K562 (cell line): ENCODE data around the gene SLC2A4. TPM values are rescaled to one million over a fixed set of nuclear protein-coding genes. Genes with fewer than 3 reads are reported as not detected.

Source experiments
- CREBBP ChIP-seq: IDR thresholded peaks from one replicate; pipeline ENCODE4 v1.6.1; 2012; ENCODE audit warnings: low read depth, mild to moderate bottlenecking, control low read depth, inconsistent platforms, low read length
- ESRRA ChIP-seq: fragments of 450-650 bp; IDR thresholded peaks from 2 replicates; pipeline ENCODE4 v1.6.1; 2014; ENCODE audit warnings: low read depth, mild to moderate bottlenecking, moderate library complexity, borderline replicate concordance
- KDM5B ChIP-seq: fragments of 200-600 bp; sonication (generic); IDR thresholded peaks from 2 replicates; pipeline ENCODE4 v1.6.1; 2012; ENCODE audit warnings: low read depth, mild to moderate bottlenecking, moderate library complexity, low read length, control low read depth, inconsistent platforms; ENCODE audit not compliant: insufficient replicate concordance
- KLF1 ChIP-seq: fragments of 450-650 bp; IDR thresholded peaks from 2 replicates; pipeline ENCODE4 v1.6.1; 2016; ENCODE audit warnings: missing genetic modification characterization, missing compliant biosample characterization
- MITF ChIP-seq: IDR thresholded peaks from 2 replicates; pipeline ENCODE4 v1.6.1; 2014; ENCODE audit warnings: antibody characterized with exemption
- NFXL1 ChIP-seq: fragments of 450-650 bp; formaldehyde crosslinking; IDR thresholded peaks from 2 replicates; pipeline ENCODE4 v1.4.0; 2021; ENCODE audit warnings: mild to moderate bottlenecking
- NKRF ChIP-seq: fragments of 450-650 bp; IDR thresholded peaks from 2 replicates; pipeline ENCODE4 v1.6.1; 2016; ENCODE audit warnings: borderline replicate concordance
- NR2C1 ChIP-seq, 2 experiments: fragments of 450-650 bp; IDR thresholded peaks; 2 replicates each; pipeline ENCODE4 v1.6.1; 2017; ENCODE audit warnings: mild to moderate bottlenecking in 2 of 2, antibody characterized with exemption in 1 of 2, inconsistent platforms in 1 of 2, missing compliant biosample characterization in 1 of 2, missing genetic modification characterization in 1 of 2
- RAD21 ChIP-seq, 2 experiments: fragments of 250-450 bp in 1 of 2; fragments of 450-650 bp in 1 of 2; sonication (Bioruptor Pico) in 1 of 2; formaldehyde crosslinking in 1 of 2; IDR thresholded peaks in 1 of 2; conservative IDR thresholded peaks in 1 of 2; 2 replicates each; pipeline versions ENCODE4 v1.4.0 to v1.8.0; 2020 to 2022; ENCODE audit warnings: mild to moderate bottlenecking in 2 of 2, moderate library complexity in 1 of 2
- RBFOX2 ChIP-seq: fragments of 200-400 bp; formaldehyde crosslinking; IDR thresholded peaks from 2 replicates; pipeline ENCODE4 v1.6.1; 2017; ENCODE audit warnings: low read depth, mild to moderate bottlenecking, low read length, moderate library complexity
- RFX5 ChIP-seq: IDR thresholded peaks from 2 replicates; pipeline ENCODE4 v1.6.1; 2011; ENCODE audit warnings: low read depth, mild to moderate bottlenecking, improper control_type of control experiment, low read length
- SIN3A ChIP-seq, 2 experiments: fragments of 150-350 bp in 1 of 2; IDR thresholded peaks; 2 replicates each; pipeline ENCODE4 v1.6.1; 2011 to 2016; ENCODE audit warnings: borderline replicate concordance in 2 of 2, low read depth in 2 of 2, low read length in 2 of 2, mild to moderate bottlenecking in 2 of 2, moderate library complexity in 2 of 2; ENCODE audit not compliant: control insufficient read depth in 1 of 2
- TFAP4 ChIP-seq: sonication (generic); formaldehyde crosslinking; IDR thresholded peaks from 2 replicates; pipeline ENCODE4 v1.8.0; 2022; ENCODE audit warnings: missing genetic modification reagents, mild to moderate bottlenecking, moderate library complexity, borderline replicate concordance
- TRIM24 ChIP-seq, 2 experiments: fragments of 450-650 bp; IDR thresholded peaks; 2 replicates each; pipeline ENCODE4 v1.6.1; 2016
- TSC22D4 ChIP-seq: fragments of 450-650 bp; IDR thresholded peaks from 2 replicates; pipeline ENCODE4 v1.6.1; 2016; ENCODE audit warnings: missing genetic modification characterization, missing biosample characterization, control low read depth
- U2AF2 ChIP-seq: fragments of 200-400 bp; formaldehyde crosslinking; optimal IDR thresholded peaks from 2 replicates; pipeline ENCODE3; 2017; ENCODE audit warnings: low read depth, mild to moderate bottlenecking, low read length
- ZNF232 ChIP-seq: sonication (generic); formaldehyde crosslinking; IDR thresholded peaks from 2 replicates; pipeline ENCODE4 v1.8.0; 2022; ENCODE audit warnings: mild to moderate bottlenecking, missing genetic modification reagents
- ZNF347 ChIP-seq: fragments of 450-650 bp; formaldehyde crosslinking; IDR thresholded peaks from 2 replicates; pipeline ENCODE4 v1.4.0; 2020; ENCODE audit warnings: low read depth, mild to moderate bottlenecking, moderate library complexity
- ZNF444 ChIP-seq: fragments of 250-450 bp; sonication (Bioruptor Pico); IDR thresholded peaks from 2 replicates; pipeline ENCODE4 v1.4.0; 2020; ENCODE audit warnings: mild to moderate bottlenecking, moderate library complexity
- ZNF561 ChIP-seq: fragments of 450-650 bp; formaldehyde crosslinking; conservative IDR thresholded peaks from 2 replicates; pipeline ENCODE4 v1.4.0; 2020; ENCODE audit warnings: mild to moderate bottlenecking, moderate library complexity
- ZNF586 ChIP-seq: fragments of 450-650 bp; formaldehyde crosslinking; conservative IDR thresholded peaks from 2 replicates; pipeline ENCODE4 v1.4.0; 2020; ENCODE audit warnings: mild to moderate bottlenecking, moderate library complexity
- ZNF589 ChIP-seq: fragments of 200-800 bp; sonication (Bioruptor generic); IDR thresholded peaks from 2 replicates; pipeline ENCODE4 v1.6.1; 2016; ENCODE audit warnings: low read depth, missing genetic modification characterization, missing compliant biosample characterization
- polyA plus RNA-seq, 8 experiments: library from polyadenylated mRNA; depleted of rRNA in 4 of 8; stranded (reverse) in 5 of 8; unstranded in 3 of 8; fragments of >200 nt; fragmentation: Nextera tagmentation in 2 of 8; fragmentation: Illumina TruSeq in 1 of 8; extraction: Ambion mirVana in 2 of 8; extraction: Trizol in 1 of 8; gene quantifications; 2 replicates each; pipeline versions ENCODE4 v1.2.1 to v1.2.3, GENCODE V29; 2011 to 2014; ENCODE audit warnings: inconsistent platforms in 1 of 8, missing spikeins in 1 of 8
- total RNA-seq, 7 experiments: library from RNA; depleted of rRNA in 6 of 7; stranded (reverse); fragments of >200 nt in 6 of 7; fragmentation: Illumina TruSeq in 2 of 7; extraction: Trizol in 2 of 7; gene quantifications; 2 replicates each; pipeline versions ENCODE4 v1.2.1 to v1.2.3, GENCODE V29; 2011 to 2021; ENCODE audit warnings: low replicate concordance in 1 of 7

Gene SLC2A4
- total and polyA plus RNA-seq, 9 of the 15 experiments (the other 6 are each of a cell fraction or from before 2014, with no cell fraction given) = 0.74 to 3.5 (median 1.6) TPM

GRCh38 chr17:7314719-7315569 is 33.4 kb downstream of the SLC2A4 start, which contains the start of gene GPS2 (continued):
- no peak for TF ChIP-seq CREBBP
- 0 out of 4 replicates have a peak, but pooled peaks of 1 of the 2 experiments have one; percentile 9 for TF ChIP-seq TRIM24 (IDR thresholded peaks at IDR 0.05)
- TF ChIP-seq ZNF561 (CRISPR knock-in tag) = no peak
- TF ChIP-seq SIN3A (IDR thresholded peaks at IDR 0.05; ENCODE audit: borderline replicate concordance in 2 of 2, control insufficient read depth in 1 of 2, low read depth in 2 of 2, low read length in 2 of 2) = peak in 1 of 2 experiments; percentile 91; a peak in 2 of 4 replicates
- TF ChIP-seq ZNF444 (CRISPR knock-in tag) = no peak
- peak; percentile 98 for TF ChIP-seq NR2C1 (IDR thresholded peaks at IDR 0.05)
- TF ChIP-seq NR2C1 (tag; IDR thresholded peaks at IDR 0.05) = peak; percentile 98
- TF ChIP-seq NFXL1 (CRISPR knock-in tag) = no peak
- no peak for TF ChIP-seq RFX5
- TF ChIP-seq ZNF586 (CRISPR knock-in tag) = no peak
- 0 out of 2 replicates have a peak, but pooled peaks have one; percentile 24 for TF ChIP-seq ZNF232 (CRISPR knock-in tag)
- TF ChIP-seq ZNF347 = no peak
- TF ChIP-seq TSC22D4 (tag) = no peak
- TF ChIP-seq RBFOX2 = peak; percentile 89
- TF ChIP-seq MITF = no peak
- TF ChIP-seq RAD21 (CRISPR knock-in tag; conservative IDR thresholded peaks at IDR 0.05 in 1 of 2, IDR thresholded peaks at IDR 0.05 in 1 of 2) = no peak
- TF ChIP-seq ESRRA = peak; percentile 63; the same call in 1 of the 2 replicates
- TF ChIP-seq KDM5B = peak; percentile 20
- TF ChIP-seq U2AF2 = no peak
- TF ChIP-seq ZNF589 (CRISPR knock-in tag) = no peak
- no peak for TF ChIP-seq KLF1 (tag)
- peak; percentile 83 for TF ChIP-seq NKRF
- peak; percentile 93 for TF ChIP-seq TFAP4 (CRISPR knock-in tag)
